Measurements from ENCODE around the gene GEMIN4.

DNA sequence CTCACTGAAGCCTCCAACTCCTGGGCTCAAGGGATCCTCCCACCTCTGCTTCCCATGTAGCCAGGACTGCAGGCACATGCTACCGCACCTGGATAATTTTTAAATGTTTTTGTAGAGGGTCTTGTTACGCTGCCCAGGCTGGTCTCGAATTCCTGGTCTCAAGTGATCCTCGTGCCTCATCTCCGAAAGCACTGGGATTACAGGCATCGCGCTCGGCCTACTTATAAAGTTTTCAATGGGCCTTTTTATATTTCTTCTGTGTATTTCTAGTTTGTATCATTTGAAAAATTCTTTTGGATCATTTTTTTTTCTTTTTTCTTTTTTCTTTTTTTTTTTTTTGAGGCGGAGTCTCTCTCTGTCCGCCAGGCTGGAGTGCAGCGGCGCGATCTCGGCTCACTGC, 27.0 kb downstream of the GEMIN4 start:
- no peak for TF ChIP-seq EZH2 (IDR thresholded peaks at IDR 0.05; ENCODE audit: borderline replicate concordance, low read length)
- TF ChIP-seq CTCF (conservative IDR thresholded peaks at IDR 0.05 in 1 of 2, IDR thresholded peaks at IDR 0.05 in 1 of 2; ENCODE audit: extremely low read depth in 1 of 2, insufficient read depth in 1 of 2, low read depth in 1 of 2, low read length in 2 of 2): no peak

Data from mammary epithelial cell (primary cell).